SU-DHL-6 (cell line): ENCODE data around the gene DLK1.

Experiments
- H2AFZ ChIP-seq: fragments of 200-600 bp; sonication (generic); 2 replicates; pipeline ENCODE4 v1.6.1; 2014; ENCODE audit warnings: low read depth, mild to moderate bottlenecking, moderate library complexity, mixed read lengths, antibody characterized with exemption, low read length; ENCODE audit not compliant: severe bottlenecking
- H3F3A ChIP-seq: fragments of 200-600 bp; shearing (Covaris generic); 2 replicates; pipeline ENCODE4 v1.6.0; 2016; ENCODE audit warnings: antibody characterized with exemption, mild to moderate bottlenecking; ENCODE audit not compliant: insufficient read depth
- H3K27ac ChIP-seq: fragments of 200-600 bp; sonication (generic); 2 replicates; pipeline ENCODE4 v1.5.1; 2016; ENCODE audit warnings: low read depth, mild to moderate bottlenecking, low read length, moderate library complexity, mixed read lengths
- H3K27me3 ChIP-seq: fragments of 200-600 bp; sonication (generic), shearing (Covaris generic); 2 replicates; pipeline ENCODE4 v1.6.0; 2014; ENCODE audit warnings: mild to moderate bottlenecking, low read length
- H3K36me3 ChIP-seq: fragments of 200-600 bp; sonication (generic); 2 replicates; pipeline ENCODE4 v1.6.1; 2014; ENCODE audit warnings: mild to moderate bottlenecking, low read length, mixed read lengths
- H3K4me2 ChIP-seq: fragments of 300-600, 200-600 bp; shearing (Covaris generic), sonication (generic); 2 replicates; pipeline ENCODE4 v1.6.0; 2014; ENCODE audit warnings: low read length, low read depth, mild to moderate bottlenecking; ENCODE audit not compliant: poor library complexity, severe bottlenecking
- H3K4me3 ChIP-seq: fragments of 200-600 bp; sonication (generic); 2 replicates; pipeline ENCODE4 v1.5.1; 2014; ENCODE audit warnings: antibody characterized with exemption, low read length, mild to moderate bottlenecking, mixed read lengths; ENCODE audit not compliant: insufficient read depth, poor library complexity, severe bottlenecking
- H3K79me2 ChIP-seq: fragments of 200-600 bp; sonication (generic); 2 replicates; pipeline ENCODE4 v1.6.1; 2014; ENCODE audit warnings: mild to moderate bottlenecking, low read length, moderate library complexity; ENCODE audit not compliant: insufficient read depth
- H3K9ac ChIP-seq: fragments of 200-600 bp; sonication (generic); 2 replicates; pipeline ENCODE4 v1.7.0; 2014; ENCODE audit warnings: mild to moderate bottlenecking, low read length
- H3K9me2 ChIP-seq: fragments of 200-600 bp; sonication (generic); replicated peaks from 2 replicates; pipeline ENCODE4 v1.6.1; 2014; ENCODE audit warnings: low read length; ENCODE audit not compliant: insufficient read depth
- H3K9me3 ChIP-seq: fragments of 200-600 bp; sonication (generic); 2 replicates; pipeline ENCODE4 v1.6.1; 2014; ENCODE audit warnings: low read length, mixed read lengths; ENCODE audit not compliant: insufficient read depth
- H4K20me1 ChIP-seq: fragments of 200-600 bp; sonication (generic); 2 replicates; pipeline ENCODE4 v1.6.1; 2014; ENCODE audit warnings: low read depth, mild to moderate bottlenecking, antibody characterized with exemption, low read length, moderate library complexity, mixed read lengths
- CTCF ChIP-seq: fragments of 200-600 bp; sonication (generic); IDR thresholded peaks from one replicate; pipeline ENCODE4 v1.5.1; 2017; ENCODE audit warnings: antibody characterized with exemption, mild to moderate bottlenecking, low read length, moderate library complexity; ENCODE audit not compliant: insufficient read depth, poor library complexity, severe bottlenecking
- EZH2phosphoT487 ChIP-seq: fragments of 200-600 bp; sonication (generic), shearing (Covaris generic); conservative IDR thresholded peaks from 2 replicates; pipeline ENCODE4 v1.6.1; 2018; ENCODE audit warnings: mild to moderate bottlenecking, antibody characterized with exemption, low read length, moderate library complexity, mixed read lengths

Gene DLK1

DNA sequence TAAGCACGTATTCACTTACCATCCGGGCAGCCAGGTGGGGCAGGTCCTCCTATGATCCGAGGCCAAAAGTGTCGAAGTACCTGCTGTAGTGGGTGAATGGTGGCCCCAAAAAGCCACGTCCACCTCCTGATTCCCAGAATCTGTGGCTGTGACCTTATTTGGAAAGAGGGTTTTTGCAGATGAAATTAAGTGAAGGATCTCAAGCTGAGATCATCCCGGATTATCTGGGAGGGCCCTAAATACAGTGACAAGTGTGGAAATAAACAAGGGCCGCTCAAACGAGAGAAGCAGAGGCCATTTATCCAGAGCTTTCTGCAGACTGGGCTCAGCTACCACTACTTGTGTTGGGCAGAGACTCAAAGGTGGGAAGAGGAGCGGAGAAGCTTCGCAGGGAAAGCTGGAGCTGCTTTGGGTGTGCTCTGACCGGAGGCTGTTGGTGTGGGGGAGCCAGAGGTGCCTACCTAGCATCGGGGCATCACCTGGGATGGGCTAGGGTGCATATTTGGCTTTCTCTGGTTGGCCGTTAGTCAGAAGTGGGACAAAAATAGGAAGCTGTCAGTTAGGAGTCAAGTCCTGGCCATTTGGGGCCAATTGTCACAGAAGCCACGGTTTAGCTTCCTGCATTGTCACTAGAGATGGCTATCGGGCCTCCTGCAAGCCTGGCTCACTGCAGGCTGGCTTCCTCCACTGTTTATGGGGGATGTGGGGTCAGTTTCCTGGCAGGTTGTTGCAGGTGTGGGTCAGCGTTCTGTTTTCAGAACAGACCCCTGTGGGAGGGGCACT, 27.8 kb upstream of the DLK1 start:
- Histone ChIP-seq H3K9ac (no peak overlapping the region), H3K27me3 (no peaks in the 10 kb centered on the region), H3K4me2 (no peak overlapping the region), H3K9me3 (no peaks in the 10 kb centered on the region), H3K9me2 (no peaks in the 10 kb centered on the region), H3K27ac (no peak overlapping the region), H2AFZ (no peak overlapping the region), H3K4me3 (no peak overlapping the region), H3F3A (no peaks in the 10 kb centered on the region), H4K20me1 (no peaks in the 10 kb centered on the region), H3K36me3 (no peaks in the 10 kb centered on the region), H3K79me2 (no peaks in the 10 kb centered on the region)
- TF ChIP-seq CTCF (no peak), EZH2phosphoT487 (no peak)

GRCh38 chr14:100701314-100701713, 25.4 kb upstream of the DLK1 start:
- TF ChIP-seq EZH2phosphoT487 (no peak), CTCF (no peak)

GRCh38 chr14:100702590-100702989, 24.1 kb upstream of the DLK1 start:
- no peaks in the 10 kb centered on the region for H3K79me2 ChIP-seq
- no peaks in the 10 kb centered on the region for H3K9me3 ChIP-seq
- H3K27me3 ChIP-seq, result no peaks in the 10 kb centered on the region
- H3K36me3 ChIP-seq, result no peaks in the 10 kb centered on the region
- no peak overlapping the region for H3K9ac ChIP-seq
- no peaks in the 10 kb centered on the region for H3K9me2 ChIP-seq
- no peak overlapping the region for H3K27ac ChIP-seq
- TF ChIP-seq CTCF (no peak), EZH2phosphoT487 (no peak)
- H2AFZ ChIP-seq, result no peak overlapping the region
- no peak overlapping the region for H3K4me2 ChIP-seq
- H3K4me3 ChIP-seq, result no peak overlapping the region
- no peaks in the 10 kb centered on the region for H4K20me1 ChIP-seq
- H3F3A ChIP-seq, result no peaks in the 10 kb centered on the region

More at GRCh38 chr14:100701314-100701713, 25.4 kb upstream of the DLK1 start:
- Histone ChIP-seq H2AFZ (no peak overlapping the region), H3K9ac (no peak overlapping the region), H3K4me2 (no peak overlapping the region), H3K9me3 (no peaks in the 10 kb centered on the region), H4K20me1 (no peaks in the 10 kb centered on the region), H3K36me3 (no peaks in the 10 kb centered on the region), H3K27me3 (no peaks in the 10 kb centered on the region), H3K27ac (no peak overlapping the region), H3K4me3 (no peak overlapping the region), H3F3A (no peaks in the 10 kb centered on the region), H3K79me2 (no peaks in the 10 kb centered on the region), H3K9me2 (no peaks in the 10 kb centered on the region)
